ENCODE measurements around the gene MRTFA. TPM values are rescaled to one million over a fixed set of nuclear protein-coding genes. Genes with fewer than 3 reads are reported as not detected.

MRTFA gene
- total RNA-seq, 1 donor from 2014 or later: 19.2 TPM

GRCh38 chr22:40674274-40674673 lies 37.8 kb upstream of the MRTFA start:
- Histone ChIP-seq H3K4me1 (peaks cover 22% of the 10 kb centered on the region), H3K36me3 (no peaks in the 10 kb centered on the region), H3K27me3 (ENCODE audit: low read depth) (peaks cover 7% of the 10 kb centered on the region), H3K4me3 (no peak overlapping the region), H3K27ac (replicated peaks) (no peak overlapping the region), H3K9me3 (replicated peaks) (no peaks in the 10 kb centered on the region)
- TF ChIP-seq CTCF (IDR thresholded peaks at IDR 0.05; ENCODE audit: borderline replicate concordance): no peak
- DNase-seq: no peak
- intact Hi-C loops (cut with micrococcal nuclease): no loop called here

- H3K36me3 ChIP-seq: no peaks in the 10 kb centered on the region
- peaks cover 6% of the 10 kb centered on the region for H3K9me3 ChIP-seq (replicated peaks)
- no peak for TF ChIP-seq CTCF (IDR thresholded peaks at IDR 0.05; ENCODE audit: borderline replicate concordance)
- intact Hi-C loops (cut with micrococcal nuclease): no loop called here
- no peak for DNase-seq
- H3K27me3 ChIP-seq (ENCODE audit: low read depth): no peaks in the 10 kb centered on the region
- no peak overlapping the region for H3K4me3 ChIP-seq
- H3K4me1 ChIP-seq: peaks cover 13% of the 10 kb centered on the region
- peak overlapping the region; percentile 60 for H3K27ac ChIP-seq (replicated peaks)
These were observed 36.5 kb upstream of the MRTFA start for GRCh38 chr22:40673017-40673416.

GRCh38 chr22:40671796-40672360 lies 35.4 kb upstream of the MRTFA start:
- no peak overlapping the region for H3K27ac ChIP-seq (replicated peaks)
- intact Hi-C loops (cut with micrococcal nuclease): no loop called here

GRCh38 chr22:40671369-40671768 lies 34.9 kb upstream of the MRTFA start:
- intact Hi-C loops (cut with micrococcal nuclease): no loop called here
- Histone ChIP-seq H3K27ac (replicated peaks) (no peak overlapping the region), H3K4me1 (peaks cover 26% of the 10 kb centered on the region), H3K4me3 (no peak overlapping the region), H3K36me3 (no peaks in the 10 kb centered on the region), H3K27me3 (ENCODE audit: low read depth) (no peaks in the 10 kb centered on the region), H3K9me3 (replicated peaks) (peaks cover 6% of the 10 kb centered on the region)
- DNase-seq: no peak
- no peak for TF ChIP-seq CTCF (IDR thresholded peaks at IDR 0.05; ENCODE audit: borderline replicate concordance)

More at GRCh38 chr22:40671796-40672360, 35.4 kb upstream of the MRTFA start:
- Histone ChIP-seq H3K27me3 (ENCODE audit: low read depth) (no peaks in the 10 kb centered on the region), H3K9me3 (replicated peaks) (peaks cover 6% of the 10 kb centered on the region), H3K4me3 (no peak overlapping the region), H3K36me3 (no peaks in the 10 kb centered on the region), H3K4me1 (peaks cover 21% of the 10 kb centered on the region)
- no peak for TF ChIP-seq CTCF (IDR thresholded peaks at IDR 0.05; ENCODE audit: borderline replicate concordance)
- no peak for DNase-seq

GRCh38 chr22:40670058-40670457 lies 33.5 kb upstream of the MRTFA start:
- no peak overlapping the region for H3K27ac ChIP-seq (replicated peaks)
- H3K36me3 ChIP-seq: no peaks in the 10 kb centered on the region
- no peak for TF ChIP-seq CTCF (IDR thresholded peaks at IDR 0.05; ENCODE audit: borderline replicate concordance)
- peaks cover 6% of the 10 kb centered on the region for H3K9me3 ChIP-seq (replicated peaks)
- intact Hi-C loops (cut with micrococcal nuclease): no loop called here
- H3K27me3 ChIP-seq (ENCODE audit: low read depth): no peaks in the 10 kb centered on the region
- no peak for DNase-seq
- H3K4me3 ChIP-seq: no peak overlapping the region
- peaks cover 39% of the 10 kb centered on the region for H3K4me1 ChIP-seq

Data from left ventricle myocardium inferior (tissue), 1 donor.